ENCODE results near the gene CNOT3. TPM values are rescaled to one million over a fixed set of nuclear protein-coding genes. Genes with fewer than 3 reads are reported as not detected.
"Not testable (repeated sequence)": the region's sequence is repeated elsewhere in the genome, so short reads cannot be mapped to it uniquely, and the experiment has no call there.

The CNOT3 gene
- total and polyA plus RNA-seq, 2 donors, result 7.6 to 27.8 TPM

DNA sequence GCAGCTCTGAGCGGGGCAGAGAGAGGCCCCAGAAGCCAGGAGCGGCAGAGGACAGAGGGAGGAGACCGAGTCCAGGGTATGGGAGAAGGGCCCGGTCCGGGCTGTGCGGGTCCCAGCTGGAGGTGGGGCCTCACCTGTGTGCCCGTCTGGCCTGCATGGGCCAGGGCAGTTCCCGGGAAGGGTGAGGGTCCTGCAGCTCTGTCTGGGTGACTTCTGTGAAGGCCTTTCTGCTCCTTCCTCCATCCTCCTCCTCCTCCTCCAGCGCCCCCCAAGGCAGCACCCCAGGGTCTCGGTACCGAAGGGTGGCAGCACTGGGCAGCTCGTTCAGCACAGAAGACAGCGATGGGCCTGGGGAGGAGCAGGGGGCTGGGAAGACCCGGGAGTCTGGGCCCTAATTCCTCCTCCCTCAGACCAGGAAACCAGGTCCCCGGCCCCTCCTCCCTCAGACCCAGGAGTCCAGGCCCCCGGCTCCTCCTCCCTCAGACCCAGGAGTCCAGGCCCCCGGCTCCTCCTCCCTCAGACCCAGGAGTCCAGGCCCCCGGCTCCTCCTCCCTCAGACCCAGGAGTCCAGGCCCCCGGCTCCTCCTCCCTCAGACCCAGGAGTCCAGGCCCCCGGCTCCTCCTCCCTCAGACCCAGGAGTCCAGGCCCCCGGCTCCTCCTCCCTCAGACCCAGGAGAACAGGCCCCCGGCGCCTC lies 34.3 kb downstream of the CNOT3 start:
- H3K4me3 ChIP-seq (ENCODE audit: low read length in 2 of 2); H3K27me3 ChIP-seq (ENCODE audit: control insufficient read depth in 2 of 2, insufficient read depth in 1 of 2, low read length in 1 of 2); H3K27ac ChIP-seq (ENCODE audit: low read depth in 1 of 2, low read length in 1 of 2); H3K36me3 ChIP-seq (ENCODE audit: control insufficient read depth in 2 of 2, insufficient read depth in 2 of 2, low read length in 1 of 2); H3K9me3 ChIP-seq (ENCODE audit: control insufficient read depth in 2 of 2, insufficient read depth in 1 of 2, low read length in 1 of 2); DNase-seq (ENCODE audit: low read depth in 6 of 9, low spot score in 9 of 9); H3K4me1 ChIP-seq (ENCODE audit: control insufficient read depth in 2 of 2, insufficient read depth in 2 of 2, low read length in 2 of 2): not testable (repeated sequence)
- WGBS, result 87% methylated on average over 17 of the region's 23 CpGs

GRCh38 chr19:54172471-54173358 lies 35.2 kb downstream of the CNOT3 start, which contains the start of gene TMC4:
TSS of gene TMC4 (minus strand) at chr19:54173160. CDS start at chr19:54173117, 43 bp downstream.
- WGBS, result 32% methylated on average over 13 of the region's 13 CpGs
- H3K27me3 ChIP-seq (ENCODE audit: control insufficient read depth in 2 of 2, insufficient read depth in 1 of 2, low read length in 1 of 2), result peaks cover 0 to 6% of the 10 kb centered on the region in 2 donors
- peak within 1 kb of the TSS in 1 of 2 donors; percentile 22 for H3K4me3 ChIP-seq (ENCODE audit: low read length in 2 of 2)
- peak within 1 kb of the TSS in 1 of 2 donors; percentile 21 for H3K27ac ChIP-seq (ENCODE audit: low read depth in 1 of 2, low read length in 1 of 2)
- no peaks in the 10 kb centered on the region for H3K9me3 ChIP-seq (ENCODE audit: control insufficient read depth in 2 of 2, insufficient read depth in 1 of 2, low read length in 1 of 2)
- peaks cover 0 to 3% of the 10 kb centered on the region in 2 donors for H3K4me1 ChIP-seq (ENCODE audit: control insufficient read depth in 2 of 2, insufficient read depth in 2 of 2, low read length in 2 of 2)
- DNase-seq (ENCODE audit: low read depth in 6 of 9, low spot score in 9 of 9), result no peak
- H3K36me3 ChIP-seq (ENCODE audit: control insufficient read depth in 2 of 2, insufficient read depth in 2 of 2, low read length in 1 of 2), result peaks cover 0 to 3% of the 10 kb centered on the region in 2 donors

- Histone ChIP-seq H3K27ac (ENCODE audit: low read depth in 1 of 2, low read length in 1 of 2) (no peak overlapping the region), H3K4me3 (ENCODE audit: low read length in 2 of 2) (no peak overlapping the region), H3K9me3 (ENCODE audit: control insufficient read depth in 2 of 2, insufficient read depth in 1 of 2, low read length in 1 of 2) (no peaks in the 10 kb centered on the region), H3K27me3 (ENCODE audit: control insufficient read depth in 2 of 2, insufficient read depth in 1 of 2, low read length in 1 of 2) (peaks cover 0 to 6% of the 10 kb centered on the region in 2 donors), H3K36me3 (ENCODE audit: control insufficient read depth in 2 of 2, insufficient read depth in 2 of 2, low read length in 1 of 2) (peaks cover 0 to 3% of the 10 kb centered on the region in 2 donors), H3K4me1 (ENCODE audit: control insufficient read depth in 2 of 2, insufficient read depth in 2 of 2, low read length in 2 of 2) (peaks cover 0 to under 1% of the 10 kb centered on the region in 2 donors)
- no peak for DNase-seq (ENCODE audit: low read depth in 6 of 9, low spot score in 9 of 9)
- WGBS, result 58% methylated on average over 15 of the region's 15 CpGs
These were observed 35.8 kb downstream of the CNOT3 start for GRCh38 chr19:54173359-54173699.

GRCh38 chr19:54173951-54174834 lies 36.6 kb downstream of the CNOT3 start:
- WGBS, result 96% methylated on average over 25 of the region's 25 CpGs
- H3K4me1 ChIP-seq (ENCODE audit: control insufficient read depth in 2 of 2, insufficient read depth in 2 of 2, low read length in 2 of 2), result peaks cover 0 to 3% of the 10 kb centered on the region in 2 donors

DNA sequence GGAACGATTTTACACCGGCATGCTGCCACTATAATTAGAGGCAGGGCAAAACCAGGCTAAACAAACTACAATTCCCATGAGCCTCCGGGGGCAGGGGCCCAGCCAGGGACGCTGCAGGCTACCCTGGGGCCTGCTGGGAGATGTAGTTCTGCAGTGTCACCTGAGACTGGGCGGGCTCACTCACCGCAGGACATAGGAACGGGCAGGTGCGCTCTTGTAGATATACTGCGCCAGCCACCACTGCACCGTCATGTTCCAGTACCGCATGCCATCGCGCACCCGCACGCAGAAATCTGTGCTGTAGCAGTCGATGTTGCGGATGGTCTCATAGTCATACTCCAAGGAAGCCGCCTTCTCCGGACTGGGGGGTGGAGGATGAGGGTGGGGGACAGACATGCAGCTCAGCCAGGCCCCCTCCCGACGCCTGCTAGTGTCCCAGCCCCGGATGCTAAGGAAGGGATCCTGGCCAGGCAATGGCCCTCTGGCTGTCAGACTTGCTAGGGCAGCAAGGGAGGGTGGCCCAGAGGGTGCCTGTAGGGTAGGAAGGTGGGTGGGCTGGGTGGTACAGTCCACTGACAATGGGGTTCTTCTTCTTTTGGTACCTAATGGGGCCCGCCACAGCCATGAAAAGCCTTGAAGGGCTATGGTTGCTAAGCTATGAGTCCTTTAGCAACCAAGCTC lies 41.2 kb downstream of the CNOT3 start:
- peak in 2 of 9 donors; percentile 50 to 56 for DNase-seq (ENCODE audit: low read depth in 6 of 9, low spot score in 9 of 9)
- Histone ChIP-seq H3K27me3 (ENCODE audit: control insufficient read depth in 2 of 2, insufficient read depth in 1 of 2, low read length in 1 of 2) (no peaks in the 10 kb centered on the region), H3K9me3 (ENCODE audit: control insufficient read depth in 2 of 2, insufficient read depth in 1 of 2, low read length in 1 of 2) (no peaks in the 10 kb centered on the region), H3K27ac (ENCODE audit: low read depth in 1 of 2, low read length in 1 of 2) (no peak overlapping the region), H3K4me1 (ENCODE audit: control insufficient read depth in 2 of 2, insufficient read depth in 2 of 2, low read length in 2 of 2) (peaks cover 0 to 14% of the 10 kb centered on the region in 2 donors), H3K36me3 (ENCODE audit: control insufficient read depth in 2 of 2, insufficient read depth in 2 of 2, low read length in 1 of 2) (peaks cover 0 to 21% of the 10 kb centered on the region in 2 donors), H3K4me3 (ENCODE audit: low read length in 2 of 2) (no peak overlapping the region)
- 95% methylated on average over 23 of the region's 23 CpGs for WGBS

More at GRCh38 chr19:54173951-54174834, 36.6 kb downstream of the CNOT3 start:
- Histone ChIP-seq H3K9me3 (ENCODE audit: control insufficient read depth in 2 of 2, insufficient read depth in 1 of 2, low read length in 1 of 2) (no peaks in the 10 kb centered on the region), H3K4me3 (ENCODE audit: low read length in 2 of 2) (no peak overlapping the region), H3K27me3 (ENCODE audit: control insufficient read depth in 2 of 2, insufficient read depth in 1 of 2, low read length in 1 of 2) (peaks cover 0 to 6% of the 10 kb centered on the region in 2 donors), H3K36me3 (ENCODE audit: control insufficient read depth in 2 of 2, insufficient read depth in 2 of 2, low read length in 1 of 2) (peaks cover 0 to 3% of the 10 kb centered on the region in 2 donors), H3K27ac (ENCODE audit: low read depth in 1 of 2, low read length in 1 of 2) (no peak overlapping the region)
- no peak for DNase-seq (ENCODE audit: low read depth in 6 of 9, low spot score in 9 of 9)

- no peak overlapping the region for H3K4me3 ChIP-seq (ENCODE audit: low read length in 2 of 2)
- no peaks in the 10 kb centered on the region for H3K9me3 ChIP-seq (ENCODE audit: control insufficient read depth in 2 of 2, insufficient read depth in 1 of 2, low read length in 1 of 2)
- H3K4me1 ChIP-seq (ENCODE audit: control insufficient read depth in 2 of 2, insufficient read depth in 2 of 2, low read length in 2 of 2), result peaks cover 0 to 14% of the 10 kb centered on the region in 2 donors
- WGBS, result 97% methylated on average over 10 of the region's 10 CpGs
- peaks cover 0 to 23% of the 10 kb centered on the region in 2 donors for H3K36me3 ChIP-seq (ENCODE audit: control insufficient read depth in 2 of 2, insufficient read depth in 2 of 2, low read length in 1 of 2)
- no peak for DNase-seq (ENCODE audit: low read depth in 6 of 9, low spot score in 9 of 9)
- H3K27ac ChIP-seq (ENCODE audit: low read depth in 1 of 2, low read length in 1 of 2), result peak overlapping the region in 1 of 2 donors; percentile 64
- H3K27me3 ChIP-seq (ENCODE audit: control insufficient read depth in 2 of 2, insufficient read depth in 1 of 2, low read length in 1 of 2), result no peaks in the 10 kb centered on the region
These were observed 41.8 kb downstream of the CNOT3 start for GRCh38 chr19:54179262-54179852.

DNA sequence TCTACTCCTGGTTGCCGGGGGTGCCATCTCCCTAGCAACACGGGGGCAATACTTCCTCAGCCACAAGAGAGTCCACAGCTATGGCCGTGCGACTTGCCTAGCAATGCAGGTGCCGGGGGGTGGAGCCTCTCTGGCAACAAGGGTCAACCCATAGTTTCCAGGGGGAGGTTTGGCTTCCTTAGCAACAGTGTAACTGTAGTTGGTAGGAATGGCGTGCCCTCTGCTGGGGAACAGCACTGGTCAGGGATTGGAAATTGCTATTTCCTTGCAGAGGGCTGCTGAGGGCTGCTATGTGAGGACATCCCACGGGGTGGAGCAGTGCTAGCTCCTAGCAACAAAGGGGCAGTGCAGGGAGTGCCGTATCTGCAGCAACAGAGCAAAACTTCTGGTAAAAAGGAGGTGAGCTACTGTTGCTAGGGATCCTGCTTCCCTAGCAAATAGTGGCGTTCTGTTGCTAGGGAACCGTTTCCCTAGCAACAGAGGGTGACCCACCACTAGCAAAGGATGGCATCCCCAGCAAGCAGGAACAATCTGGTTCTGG lies 42.4 kb downstream of the CNOT3 start:
- Histone ChIP-seq H3K36me3 (ENCODE audit: control insufficient read depth in 2 of 2, insufficient read depth in 2 of 2, low read length in 1 of 2) (peaks cover 0 to 23% of the 10 kb centered on the region in 2 donors), H3K27me3 (ENCODE audit: control insufficient read depth in 2 of 2, insufficient read depth in 1 of 2, low read length in 1 of 2) (no peaks in the 10 kb centered on the region), H3K4me3 (ENCODE audit: low read length in 2 of 2) (no peak overlapping the region), H3K27ac (ENCODE audit: low read depth in 1 of 2, low read length in 1 of 2) (peak overlapping the region in 1 of 2 donors; percentile 64), H3K4me1 (ENCODE audit: control insufficient read depth in 2 of 2, insufficient read depth in 2 of 2, low read length in 2 of 2) (peaks cover 0 to 14% of the 10 kb centered on the region in 2 donors), H3K9me3 (ENCODE audit: control insufficient read depth in 2 of 2, insufficient read depth in 1 of 2, low read length in 1 of 2) (no peaks in the 10 kb centered on the region)
- WGBS, result 71% methylated on average over 10 of the region's 10 CpGs
- DNase-seq (ENCODE audit: low read depth in 6 of 9, low spot score in 9 of 9), result peak in 3 of 9 donors; percentile 54 to 78 (median 57)

DNA sequence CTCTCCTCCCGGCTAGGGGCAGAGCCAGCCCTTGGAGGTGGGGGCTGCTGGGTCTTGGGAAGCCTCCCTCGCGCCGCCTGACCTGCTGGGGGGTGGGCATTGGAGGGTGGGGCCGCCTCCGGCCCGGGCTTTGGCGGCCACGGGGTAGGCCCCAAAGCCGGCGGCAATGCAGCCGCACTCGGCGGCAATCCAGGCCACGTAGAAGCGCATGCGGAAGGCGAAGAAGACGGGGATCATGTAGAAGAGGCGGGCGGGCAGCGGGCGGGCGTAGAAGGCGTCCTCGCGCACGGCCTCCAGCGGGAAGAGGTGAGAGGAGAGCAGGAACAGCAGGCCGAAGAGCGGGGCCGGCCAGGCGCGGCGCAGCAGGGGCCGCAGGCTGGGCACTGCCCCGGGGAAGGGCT lies 43.1 kb downstream of the CNOT3 start:
- no peak for DNase-seq (ENCODE audit: low read depth in 6 of 9, low spot score in 9 of 9)
- Histone ChIP-seq H3K36me3 (ENCODE audit: control insufficient read depth in 2 of 2, insufficient read depth in 2 of 2, low read length in 1 of 2) (peaks cover 0 to 23% of the 10 kb centered on the region in 2 donors), H3K4me3 (ENCODE audit: low read length in 2 of 2) (no peak overlapping the region), H3K27ac (ENCODE audit: low read depth in 1 of 2, low read length in 1 of 2) (no peak overlapping the region), H3K9me3 (ENCODE audit: control insufficient read depth in 2 of 2, insufficient read depth in 1 of 2, low read length in 1 of 2) (no peaks in the 10 kb centered on the region), H3K4me1 (ENCODE audit: control insufficient read depth in 2 of 2, insufficient read depth in 2 of 2, low read length in 2 of 2) (peaks cover 0 to 14% of the 10 kb centered on the region in 2 donors), H3K27me3 (ENCODE audit: control insufficient read depth in 2 of 2, insufficient read depth in 1 of 2, low read length in 1 of 2) (no peaks in the 10 kb centered on the region)
- 99% methylated on average over 37 of the region's 37 CpGs for WGBS

Measured in thymus (tissue), 11 donors.